Stomach (tissue), 4 donors: ENCODE data around the gene SUPT3H.

Experiments used
- CTCF ChIP-seq, 7 experiments: fragments of 450-650 bp in 4 of 7; fragments of 200-600 bp in 3 of 7; sonication (generic) in 3 of 7; IDR thresholded peaks; one replicate each; pipeline ENCODE4 v1.5.1; 2016 to 2019; ENCODE audit warnings: antibody characterized with exemption in 7 of 7, control low read depth in 2 of 7, mild to moderate bottlenecking in 1 of 7
- EP300 ChIP-seq: sonication (generic); formaldehyde crosslinking; IDR thresholded peaks from one replicate; pipeline ENCODE4 v1.6.1; 2017; ENCODE audit warnings: antibody characterized with exemption
- POLR2A ChIP-seq, 4 donors: fragments of 450-650 bp; IDR thresholded peaks; one replicate each; pipeline ENCODE4 v1.6.1; 2016; ENCODE audit warnings: antibody characterized with exemption in 4 of 4, control low read depth in 2 of 4, mild to moderate bottlenecking in 1 of 4, moderate library complexity in 1 of 4

GRCh38 chr6:45382391-45382790, 4.7 kb upstream of the SUPT3H start:
- TF ChIP-seq CTCF (IDR thresholded peaks at IDR 0.05): no peak
- TF ChIP-seq POLR2A (IDR thresholded peaks at IDR 0.05): no peak
- no peak for TF ChIP-seq EP300
